C4-2B (cell line): ENCODE measurements around the gene SOCS6.

ENCODE experiments used
- H3K27ac ChIP-seq: fragments of 450-650 bp; 2 replicates; pipeline ENCODE4 v1.5.1; 2017
- ZFX ChIP-seq: fragments of 450-650 bp; IDR thresholded peaks from 2 replicates; pipeline ENCODE4 v1.6.1; 2017
- TF ChIP-seq, protein P1 (sequence below): fragments of 450-650 bp; conservative IDR thresholded peaks from 2 replicates; pipeline ENCODE4 v1.5.1; 2017; ENCODE audit warnings: mild to moderate bottlenecking

Gene SOCS6

GRCh38 chr18:70322928-70323327 is 34.1 kb downstream of the SOCS6 start:
- no peak overlapping the region for H3K27ac ChIP-seq
- TF ChIP-seq ZFX, result no peak
- TF ChIP-seq, protein P1, sequence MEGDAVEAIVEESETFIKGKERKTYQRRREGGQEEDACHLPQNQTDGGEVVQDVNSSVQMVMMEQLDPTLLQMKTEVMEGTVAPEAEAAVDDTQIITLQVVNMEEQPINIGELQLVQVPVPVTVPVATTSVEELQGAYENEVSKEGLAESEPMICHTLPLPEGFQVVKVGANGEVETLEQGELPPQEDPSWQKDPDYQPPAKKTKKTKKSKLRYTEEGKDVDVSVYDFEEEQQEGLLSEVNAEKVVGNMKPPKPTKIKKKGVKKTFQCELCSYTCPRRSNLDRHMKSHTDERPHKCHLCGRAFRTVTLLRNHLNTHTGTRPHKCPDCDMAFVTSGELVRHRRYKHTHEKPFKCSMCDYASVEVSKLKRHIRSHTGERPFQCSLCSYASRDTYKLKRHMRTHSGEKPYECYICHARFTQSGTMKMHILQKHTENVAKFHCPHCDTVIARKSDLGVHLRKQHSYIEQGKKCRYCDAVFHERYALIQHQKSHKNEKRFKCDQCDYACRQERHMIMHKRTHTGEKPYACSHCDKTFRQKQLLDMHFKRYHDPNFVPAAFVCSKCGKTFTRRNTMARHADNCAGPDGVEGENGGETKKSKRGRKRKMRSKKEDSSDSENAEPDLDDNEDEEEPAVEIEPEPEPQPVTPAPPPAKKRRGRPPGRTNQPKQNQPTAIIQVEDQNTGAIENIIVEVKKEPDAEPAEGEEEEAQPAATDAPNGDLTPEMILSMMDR, result no peak

GRCh38 chr18:70324897-70325296 is 36.1 kb downstream of the SOCS6 start:
- no peak overlapping the region for H3K27ac ChIP-seq

DNA sequence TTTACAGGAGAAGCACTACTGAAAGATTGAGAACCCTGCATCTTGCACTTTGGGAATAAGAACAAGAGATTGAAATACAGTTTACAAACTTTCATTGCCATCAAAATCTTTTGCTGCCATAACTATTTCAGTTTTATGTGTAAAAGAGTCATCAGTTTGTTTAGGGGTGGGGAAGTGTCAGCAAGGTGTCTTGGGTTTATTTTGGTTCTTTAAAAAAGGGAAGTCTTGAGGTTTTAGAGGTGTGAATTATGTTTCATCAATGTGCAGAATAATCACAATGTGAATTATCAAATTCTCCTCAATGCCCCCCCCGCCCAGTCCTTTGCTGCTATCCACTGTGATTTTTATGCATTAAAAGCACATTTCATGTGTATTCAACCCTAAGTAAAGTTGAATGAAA is 37.4 kb downstream of the SOCS6 start:
- TF ChIP-seq ZFX, result no peak
- TF ChIP-seq, protein P1, result no peak
- H3K27ac ChIP-seq, result no peak overlapping the region

More at GRCh38 chr18:70324897-70325296, 36.1 kb downstream of the SOCS6 start:
- TF ChIP-seq, protein P1, result no peak
- no peak for TF ChIP-seq ZFX

DNA sequence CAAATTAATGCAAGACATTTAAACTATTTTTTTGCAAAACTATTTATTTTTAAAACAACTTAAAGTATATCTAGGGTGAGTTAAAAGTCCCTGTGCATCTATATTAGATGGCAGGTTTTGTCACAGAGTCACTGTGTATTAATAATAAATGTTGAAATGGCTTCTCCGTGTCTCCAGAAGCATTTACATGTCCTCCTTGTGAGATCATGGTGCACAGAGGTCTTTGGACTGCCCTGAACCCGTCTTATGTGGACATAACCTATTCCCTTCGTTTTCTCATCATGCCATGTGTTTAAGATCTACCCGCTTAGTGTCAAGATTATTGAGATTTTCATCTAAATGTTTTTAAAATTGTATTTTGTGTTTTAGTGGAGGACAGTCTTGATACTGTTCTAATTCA is 39.3 kb downstream of the SOCS6 start:
- TF ChIP-seq, protein P1, result no peak
- TF ChIP-seq ZFX, result no peak
- H3K27ac ChIP-seq, result no peak overlapping the region

DNA sequence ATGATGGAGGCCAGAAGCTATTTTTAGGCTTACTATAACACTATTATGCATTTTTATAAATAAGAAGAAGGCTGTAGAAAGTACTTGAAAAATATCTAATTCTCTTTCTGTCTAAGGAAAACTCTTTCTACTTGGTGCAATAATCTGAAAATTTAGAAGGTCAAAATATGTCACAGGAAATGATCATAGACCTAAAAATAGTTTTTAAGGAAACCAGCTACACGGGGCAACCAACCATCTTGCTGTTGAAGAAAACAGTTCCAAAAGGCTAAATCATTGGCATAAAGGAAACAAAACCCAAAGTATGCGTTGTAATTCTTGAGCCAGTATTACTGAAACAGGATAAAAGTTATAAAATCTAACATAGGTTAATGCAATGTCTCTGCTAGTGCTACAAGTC is 40.2 kb downstream of the SOCS6 start:
- H3K27ac ChIP-seq, result no peak overlapping the region
- TF ChIP-seq, protein P1, result no peak
- TF ChIP-seq ZFX, result no peak

- no peak for TF ChIP-seq ZFX
- TF ChIP-seq, protein P1, result no peak
- no peak overlapping the region for H3K27ac ChIP-seq
These were observed 42.0 kb downstream of the SOCS6 start for GRCh38 chr18:70330887-70331286.

- TF ChIP-seq, protein P1, result no peak
- no peak for TF ChIP-seq ZFX
- no peak overlapping the region for H3K27ac ChIP-seq
These were observed 42.7 kb downstream of the SOCS6 start for GRCh38 chr18:70331456-70332097.
